ENCODE data around the gene DAP.
"Not testable (repeated sequence)": the region's sequence is repeated elsewhere in the genome, so short reads cannot be mapped to it uniquely, and the experiment has no call there.

Gene DAP

GRCh38 chr5:10733426-10733825 lies 27.6 kb downstream of the DAP start:
- no peak for DNase-seq

DNA sequence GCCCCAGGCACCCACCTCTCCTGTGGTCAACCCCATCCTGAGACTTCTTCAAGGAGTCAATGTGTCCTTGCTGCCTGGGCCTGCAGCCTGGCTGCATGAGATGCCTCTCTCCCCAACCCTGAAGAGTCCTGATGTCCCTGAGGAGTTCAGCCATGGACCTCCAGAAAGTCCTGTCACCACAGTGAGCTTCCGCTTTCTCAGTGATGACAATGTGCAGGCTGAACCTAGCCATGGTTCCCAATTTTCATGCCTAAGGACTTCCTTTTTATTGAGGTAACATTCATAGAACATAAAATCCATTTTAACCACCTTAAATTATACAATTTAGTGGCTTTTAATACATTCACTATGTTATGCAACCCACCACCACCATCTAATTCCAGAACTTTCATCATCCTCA lies 29.1 kb downstream of the DAP start:
- DNase-seq = no peak

- DNase-seq = no peak
These were observed 31.0 kb downstream of the DAP start for GRCh38 chr5:10730043-10730351.

GRCh38 chr5:10729320-10730042 lies 31.6 kb downstream of the DAP start:
- no peak for DNase-seq

DNA sequence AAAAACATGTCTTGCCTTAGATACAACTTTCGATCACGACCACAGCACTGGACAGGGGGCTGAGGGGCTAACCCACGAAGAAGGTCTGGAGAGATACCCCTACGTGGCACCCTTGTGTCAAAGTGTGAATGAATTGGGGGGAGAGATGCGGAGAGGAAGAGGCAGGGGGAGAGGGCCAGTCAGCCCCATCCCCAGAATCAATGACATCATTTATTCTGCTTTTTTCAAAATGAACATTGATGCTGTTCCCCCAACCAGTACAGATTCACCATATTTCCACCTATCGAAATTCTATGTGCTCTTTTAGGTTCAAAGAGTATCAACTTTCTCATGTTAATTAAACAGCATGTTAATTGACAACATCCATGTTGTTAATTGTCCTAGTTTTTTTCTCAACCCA lies 32.4 kb downstream of the DAP start:
- no peak for DNase-seq

DNA sequence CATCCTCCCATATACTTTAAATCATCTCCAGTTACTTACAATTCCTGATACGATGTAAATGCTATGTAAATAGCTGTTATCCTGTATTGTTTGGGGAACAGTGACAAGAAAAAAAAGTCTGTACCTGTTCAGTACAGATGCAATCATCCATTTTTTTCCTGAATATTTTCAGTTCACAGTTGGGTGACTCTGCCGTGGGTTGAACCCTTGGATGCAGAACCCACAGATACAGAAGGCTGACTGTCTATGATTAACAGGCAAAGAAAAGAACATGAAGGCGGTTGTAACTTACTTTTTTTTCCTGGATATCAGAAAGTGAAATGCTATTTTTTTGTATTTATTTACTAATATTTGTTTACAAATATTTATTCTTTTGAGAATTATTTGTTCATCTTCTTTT lies 33.2 kb downstream of the DAP start:
- DNase-seq = no peak

DNA sequence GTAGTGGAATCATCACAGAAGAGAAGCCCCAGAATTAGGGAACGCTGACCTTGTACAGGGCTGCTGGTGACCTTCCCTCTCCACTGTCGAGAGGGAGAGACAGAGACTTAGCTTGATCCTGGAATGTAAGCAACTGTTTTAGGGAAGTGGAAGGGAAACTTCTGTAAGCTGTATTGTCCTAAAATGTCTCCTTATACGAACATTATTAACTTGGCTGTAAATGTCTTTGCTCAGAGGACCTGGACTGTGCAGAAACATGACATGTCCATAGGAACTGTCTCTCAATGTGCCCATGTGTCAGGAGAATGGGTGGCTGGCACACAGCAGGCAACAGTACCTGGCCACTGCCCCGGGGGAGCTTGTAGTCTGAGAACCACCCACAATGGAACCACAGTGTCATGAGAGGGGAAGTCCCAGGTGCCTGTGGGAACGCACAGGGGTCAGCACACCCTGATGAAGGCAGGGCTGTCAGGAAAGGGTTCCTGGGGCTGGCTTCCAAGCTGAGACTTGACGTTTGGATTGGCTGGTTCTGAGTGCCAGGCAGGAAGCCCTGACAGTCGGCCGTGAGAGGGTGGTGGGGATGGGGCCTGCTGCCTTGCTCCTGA lies 34.0 kb downstream of the DAP start:
- no peak for DNase-seq

GRCh38 chr5:10726179-10726912 lies 34.7 kb downstream of the DAP start:
- DNase-seq = no peak

GRCh38 chr5:10725636-10726035 lies 35.4 kb downstream of the DAP start:
- no peak for DNase-seq

DNA sequence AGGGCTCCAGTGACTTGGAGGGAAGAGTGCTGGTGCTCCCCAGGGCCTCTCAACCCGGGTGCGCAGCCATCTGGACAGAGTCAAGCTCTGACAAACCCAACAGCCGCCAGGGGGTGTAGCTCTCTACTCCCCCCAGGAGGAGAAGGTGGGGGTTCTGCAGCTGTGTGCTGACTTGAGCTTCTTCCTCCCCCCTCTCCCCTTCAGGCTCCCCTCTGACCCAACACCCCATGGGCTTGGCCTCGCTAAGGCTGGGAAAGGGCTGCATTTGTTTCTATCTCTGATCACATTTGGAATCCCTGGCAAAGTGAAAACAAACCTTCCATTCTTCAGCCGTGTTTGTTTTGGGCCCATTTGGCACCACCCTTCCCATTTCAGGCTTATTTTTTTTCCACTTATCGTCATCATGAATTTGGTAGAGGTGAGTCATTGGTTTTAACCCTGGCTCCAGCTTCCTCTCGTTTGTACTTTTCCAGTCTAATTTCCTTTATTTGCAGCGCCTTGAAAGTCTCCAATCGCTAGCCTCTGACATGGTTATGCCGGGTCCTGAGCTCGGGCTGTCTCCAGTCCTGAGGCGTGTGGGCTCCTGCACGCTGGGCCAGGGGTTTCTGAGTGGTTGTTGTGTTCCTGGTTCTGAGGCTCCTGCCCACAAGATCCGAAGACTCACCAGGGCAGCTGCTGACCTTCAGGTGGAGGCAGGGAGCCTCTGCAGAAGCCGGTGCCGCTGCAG lies 36.1 kb downstream of the DAP start:
- DNase-seq = no peak

DNA sequence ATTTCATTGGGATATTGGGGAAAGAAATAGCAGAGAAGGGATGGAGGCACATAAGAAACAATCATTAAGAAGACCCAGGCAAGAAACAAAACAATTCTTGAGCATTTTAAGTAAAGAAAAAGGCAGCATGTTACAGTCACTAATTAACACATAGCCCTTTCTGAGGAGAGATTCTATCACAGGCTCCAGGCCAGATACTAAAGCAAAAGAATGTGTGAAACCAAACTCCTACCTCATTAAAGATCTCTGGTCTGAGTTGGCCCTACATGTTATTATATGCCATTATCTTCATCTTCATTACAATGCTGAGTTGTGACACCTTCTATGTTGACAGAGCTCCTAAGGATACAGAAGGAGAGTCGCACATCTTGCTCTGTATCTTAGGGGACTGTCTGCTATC lies 37.5 kb downstream of the DAP start:
- no peak for DNase-seq

DNA sequence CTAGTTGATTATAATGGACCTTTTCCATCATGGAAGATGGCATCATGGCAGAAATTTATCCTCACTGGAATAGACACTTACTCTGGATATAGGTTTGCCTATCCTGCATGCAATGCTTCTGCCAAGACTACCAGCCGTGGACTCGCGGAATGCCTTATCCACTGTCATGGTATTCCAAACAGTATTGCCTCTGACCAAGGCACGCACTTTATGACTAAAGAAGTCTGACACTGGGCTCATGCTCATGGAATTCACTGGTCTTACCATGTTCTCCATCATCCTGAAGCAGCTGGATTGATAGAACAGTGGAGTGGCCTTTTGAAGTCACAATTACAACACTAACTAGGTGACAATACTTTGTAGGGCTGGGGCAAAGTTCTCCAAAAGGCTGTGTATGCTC lies 40.3 kb downstream of the DAP start:
- not testable (repeated sequence) for DNase-seq

- DNase-seq = no peak
These were observed 41.1 kb downstream of the DAP start for GRCh38 chr5:10719965-10720364.

DNA sequence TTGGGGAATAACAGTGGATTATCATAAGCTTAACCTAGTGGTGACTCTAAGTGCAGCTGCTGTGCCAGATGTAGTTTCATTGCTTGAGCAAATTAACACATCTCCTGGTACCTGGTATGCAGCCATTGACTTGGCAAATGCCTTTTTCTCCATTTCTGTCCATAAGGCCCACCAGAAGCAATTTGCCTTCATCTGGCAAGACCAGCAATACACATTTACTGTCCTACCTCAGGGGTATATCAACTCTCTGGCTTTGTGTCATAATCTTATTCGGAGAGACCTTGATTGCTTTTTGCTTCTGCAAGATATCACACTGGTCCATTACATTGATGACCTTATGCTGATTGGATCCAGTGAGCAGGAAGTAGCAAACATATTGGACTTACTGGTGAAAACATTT lies 42.4 kb downstream of the DAP start:
- not testable (repeated sequence) for DNase-seq

DNA sequence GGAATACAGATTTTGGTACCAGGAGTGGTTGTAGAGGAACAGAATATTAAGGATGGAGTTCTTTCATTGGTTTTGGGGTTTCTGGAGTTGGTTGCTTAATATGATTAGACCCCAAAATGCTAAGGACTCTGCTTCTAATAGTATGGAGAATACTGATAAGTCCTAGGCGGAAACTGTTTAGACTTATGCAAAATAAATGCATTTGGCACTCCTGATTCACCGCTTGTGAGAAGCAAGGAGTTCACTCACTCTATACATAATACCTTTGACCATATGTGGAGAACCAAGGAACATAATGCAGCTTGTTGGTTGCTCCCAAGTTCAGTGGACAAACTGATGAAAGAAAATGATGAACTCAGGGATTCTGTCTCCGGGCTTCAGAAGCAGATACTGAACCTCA lies 44.2 kb downstream of the DAP start:
- not testable (repeated sequence) for DNase-seq

DNA sequence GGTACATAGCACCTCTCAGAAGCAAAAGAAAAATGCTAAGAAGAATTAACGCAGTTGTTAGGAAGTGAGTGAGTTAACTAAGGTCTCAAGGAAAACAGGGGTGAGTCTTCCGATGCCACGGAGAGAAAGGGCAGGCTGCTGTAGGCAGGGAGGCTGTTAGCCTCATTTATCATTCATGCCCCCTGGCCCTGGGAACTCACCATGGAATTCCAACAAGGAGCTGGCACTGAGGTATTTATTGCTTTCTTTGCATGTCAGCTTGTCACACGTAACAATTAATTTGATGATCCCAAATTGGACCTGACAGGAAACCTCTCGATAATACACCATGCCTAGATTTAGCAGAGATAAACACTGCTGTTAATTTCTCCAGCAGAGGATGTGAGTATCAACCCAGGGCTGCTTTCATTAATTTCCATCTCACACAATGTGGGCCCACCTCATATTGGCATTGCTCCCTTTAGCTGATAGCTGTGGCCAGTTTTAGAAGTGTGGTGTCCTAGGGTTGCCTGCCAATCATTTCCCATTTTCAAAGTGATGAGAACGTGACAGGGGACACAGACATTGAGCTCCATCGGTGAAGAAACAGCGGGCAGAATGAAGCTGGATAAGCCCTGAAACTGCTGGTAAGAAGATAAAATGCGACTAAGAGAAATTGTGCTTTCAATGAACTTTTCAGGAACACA lies 45.3 kb downstream of the DAP start:
- DNase-seq = no peak

GRCh38 chr5:10712574-10713366 lies 48.3 kb downstream of the DAP start:
- no peak for DNase-seq

DNA sequence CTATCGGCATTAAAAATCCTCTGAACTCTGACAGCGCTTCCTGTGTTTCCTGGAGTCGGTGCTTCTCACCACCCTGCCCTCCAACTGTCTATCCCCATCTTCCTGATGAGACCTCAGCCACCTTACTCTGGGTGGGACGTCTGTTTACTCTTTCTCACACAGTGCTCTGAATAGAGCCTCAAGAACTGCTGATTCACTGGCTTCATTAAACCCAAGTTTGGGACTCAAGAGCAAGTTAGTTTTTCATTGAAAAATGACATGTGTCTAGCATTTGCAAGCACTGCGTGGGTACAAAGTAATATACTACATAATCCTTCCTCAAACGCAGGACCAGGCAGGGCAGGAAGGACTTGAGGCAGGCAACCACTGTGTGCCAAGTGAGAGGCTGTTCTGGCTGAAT lies 49.5 kb downstream of the DAP start:
- DNase-seq = no peak

- no peak for DNase-seq
These were observed 50.4 kb downstream of the DAP start for GRCh38 chr5:10710513-10711128.

GRCh38 chr5:10709933-10710332 lies 51.1 kb downstream of the DAP start:
- DNase-seq = no peak

- no peak for DNase-seq
These were observed 51.6 kb downstream of the DAP start for GRCh38 chr5:10709409-10709808.

Measured in cortex of kidney (tissue), 1 donor.